ENCODE data around the gene SLC2A14. TPM values are rescaled to one million over a fixed set of nuclear protein-coding genes. Genes with fewer than 3 reads are reported as not detected.
"Not testable (repeated sequence)": the region's sequence is repeated elsewhere in the genome, so short reads cannot be mapped to it uniquely, and the experiment has no call there.

The SLC2A14 gene
- total RNA-seq, result 1 to 10 TPM in 1 of 4 donors, under 1 TPM in 2, not detected in 1; 0.59 to 1.9 (median 0.83) TPM

GRCh38 chr12:7872566-7873319 lies at the start of gene SLC2A14:
Gene SLC2A14, minus strand, starts transcription at chr12:7872915. Its CDS starts 3,035 bp downstream, at chr12:7869880.
- no peaks in the 10 kb centered on the region for H3K9me3 ChIP-seq
- peak within 1 kb of the TSS; percentile 26 for H3K4me3 ChIP-seq
- H3K27ac ChIP-seq, result no peak within 1 kb of the TSS
- peaks cover 7% of the 10 kb centered on the region for H3K4me1 ChIP-seq
- no peak for DNase-seq (ENCODE audit: low spot score in 2 of 2)
- H3K36me3 ChIP-seq, result no peaks in the 10 kb centered on the region
- WGBS, result 17% methylated on average over 54 of the region's 65 CpGs
- TF ChIP-seq EP300 (IDR thresholded peaks at IDR 0.05) (no peak), CTCF (IDR thresholded peaks at IDR 0.05) (no peak), POLR2A (IDR thresholded peaks at IDR 0.05) (no peak), POLR2AphosphoS5 (IDR thresholded peaks at IDR 0.05) (no peak)
- H3K27me3 ChIP-seq, result peaks cover 29% of the 10 kb centered on the region

GRCh38 chr12:7921181-7921580 lies 48.5 kb upstream of the SLC2A14 start:
- not testable (repeated sequence) for H3K4me3 ChIP-seq; H3K9me3 ChIP-seq; H3K4me1 ChIP-seq; H3K27ac ChIP-seq; H3K27me3 ChIP-seq; DNase-seq (ENCODE audit: low spot score in 2 of 2)
- peaks cover 48% of the 10 kb centered on the region for H3K36me3 ChIP-seq
- WGBS, result 87% methylated on average over 12 of the region's 12 CpGs

GRCh38 chr12:7918268-7918590 lies 45.5 kb upstream of the SLC2A14 start:
- H3K27ac ChIP-seq; DNase-seq (ENCODE audit: low spot score in 2 of 2); H3K4me3 ChIP-seq; H3K27me3 ChIP-seq; H3K4me1 ChIP-seq; H3K9me3 ChIP-seq: not testable (repeated sequence)
- WGBS, result 83% methylated on average over 7 of the region's 7 CpGs
- H3K36me3 ChIP-seq, result peaks cover 27% of the 10 kb centered on the region

- H3K4me1 ChIP-seq, result peaks cover 6% of the 10 kb centered on the region
- 92% methylated on average over 19 of the region's 19 CpGs for WGBS
- H3K27ac ChIP-seq, result no peak overlapping the region
- no peak for TF ChIP-seq POLR2A (IDR thresholded peaks at IDR 0.05)
- no peak for TF ChIP-seq CTCF (IDR thresholded peaks at IDR 0.05)
- TF ChIP-seq POLR2AphosphoS5 (IDR thresholded peaks at IDR 0.05), result no peak
- no peak for TF ChIP-seq EP300 (IDR thresholded peaks at IDR 0.05)
- peaks cover 21% of the 10 kb centered on the region for H3K36me3 ChIP-seq
- H3K27me3 ChIP-seq, result no peaks in the 10 kb centered on the region
- H3K4me3 ChIP-seq, result no peak overlapping the region
- no peaks in the 10 kb centered on the region for H3K9me3 ChIP-seq
- DNase-seq (ENCODE audit: low spot score in 2 of 2), result no peak
These were observed 44.9 kb upstream of the SLC2A14 start for GRCh38 chr12:7917392-7918267.

GRCh38 chr12:7916936-7917335 lies 44.2 kb upstream of the SLC2A14 start:
- Histone ChIP-seq H3K36me3 (peaks cover 14% of the 10 kb centered on the region), H3K27me3 (no peaks in the 10 kb centered on the region), H3K4me3 (no peak overlapping the region), H3K27ac (no peak overlapping the region), H3K4me1 (peaks cover 6% of the 10 kb centered on the region), H3K9me3 (no peaks in the 10 kb centered on the region)
- TF ChIP-seq POLR2A (IDR thresholded peaks at IDR 0.05), result no peak
- TF ChIP-seq POLR2AphosphoS5 (IDR thresholded peaks at IDR 0.05), result no peak
- TF ChIP-seq CTCF (IDR thresholded peaks at IDR 0.05), result no peak
- no peak for TF ChIP-seq EP300 (IDR thresholded peaks at IDR 0.05)
- 45% methylated on average over 1 of the region's 1 CpG for WGBS
- no peak for DNase-seq (ENCODE audit: low spot score in 2 of 2)

GRCh38 chr12:7915661-7916403 lies 43.1 kb upstream of the SLC2A14 start:
- H3K9me3 ChIP-seq, result no peaks in the 10 kb centered on the region
- peaks cover 4% of the 10 kb centered on the region for H3K36me3 ChIP-seq
- H3K4me1 ChIP-seq, result peaks cover 6% of the 10 kb centered on the region
- DNase-seq (ENCODE audit: low spot score in 2 of 2), result no peak
- H3K27me3 ChIP-seq, result no peaks in the 10 kb centered on the region
- no peak overlapping the region for H3K27ac ChIP-seq
- WGBS, result 31% methylated on average over 20 of the region's 38 CpGs
- no peak for TF ChIP-seq POLR2AphosphoS5 (IDR thresholded peaks at IDR 0.05)
- TF ChIP-seq CTCF (IDR thresholded peaks at IDR 0.05), result no peak
- no peak for TF ChIP-seq POLR2A (IDR thresholded peaks at IDR 0.05)
- no peak for TF ChIP-seq EP300 (IDR thresholded peaks at IDR 0.05)
- no peak overlapping the region for H3K4me3 ChIP-seq

GRCh38 chr12:7910106-7910505 lies 37.4 kb upstream of the SLC2A14 start:
- DNase-seq (ENCODE audit: low spot score in 2 of 2); H3K36me3 ChIP-seq; H3K27ac ChIP-seq; H3K9me3 ChIP-seq; H3K4me3 ChIP-seq; H3K4me1 ChIP-seq; H3K27me3 ChIP-seq: not testable (repeated sequence)
- 78% methylated on average over 7 of the region's 7 CpGs for WGBS

Data from suprapubic skin (tissue), 4 donors.